Glomerular endothelial cell (primary cell): ENCODE results near the gene GMCL2. TPM values are rescaled to one million over a fixed set of nuclear protein-coding genes. Genes with fewer than 3 reads are reported as not detected.
"Not testable (repeated sequence)": the region's sequence is repeated elsewhere in the genome, so short reads cannot be mapped to it uniquely, and the experiment has no call there.

Experiments
- DNase-seq: peaks from one replicate; pipeline ENCODE4 v3.0.0-alpha.2; 2011; ENCODE audit warnings: low read depth, low spot score; ENCODE audit errors: extremely low read depth
- total RNA-seq: library from RNA; depleted of rRNA; stranded (reverse); fragments of >200 nt; gene quantifications from 2 replicates; pipeline ENCODE4 v1.2.3, GENCODE V29; 2015

Gene GMCL2
- total RNA-seq, 1 donor from 2014 or later: not detected

DNA sequence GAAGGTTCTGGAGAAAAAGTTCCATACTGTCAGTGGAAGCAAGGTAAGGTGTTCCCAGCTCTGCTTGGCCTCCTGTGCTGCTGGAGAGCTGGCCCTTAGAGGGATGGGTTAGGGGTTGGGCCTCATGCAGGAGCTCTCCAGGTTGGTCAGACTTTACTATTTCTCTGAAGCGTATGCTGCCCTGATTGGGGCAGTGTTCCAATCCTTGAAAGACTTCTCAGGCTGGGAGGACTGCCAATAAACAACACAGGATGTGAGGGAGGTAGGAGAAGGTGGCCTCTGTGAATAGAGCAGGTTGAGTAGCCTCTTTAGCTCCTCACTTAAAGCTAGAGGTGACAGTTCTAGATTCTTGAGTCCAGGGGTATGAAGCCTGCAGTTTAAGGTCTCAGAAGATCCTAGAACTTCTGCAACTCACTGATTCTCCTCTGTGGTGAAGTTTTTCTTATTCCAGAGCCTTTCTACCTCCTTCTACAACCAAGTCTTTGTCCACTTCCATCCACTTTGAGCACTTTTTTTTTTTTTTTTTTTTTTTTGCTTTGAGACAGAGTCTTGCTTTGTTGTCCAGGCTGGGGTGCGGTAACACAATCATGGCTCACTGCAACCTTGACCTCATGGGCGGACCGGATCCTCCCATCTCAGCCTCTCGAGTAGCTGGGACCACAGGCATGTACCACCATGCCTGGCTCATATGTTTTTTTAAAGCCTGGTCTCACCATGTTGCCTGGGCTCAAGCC, 20.2 kb upstream of the GMCL2 start:
- DNase-seq: peak; percentile 36

GRCh38 chr5:178206166-178207101, 19.3 kb upstream of the GMCL2 start:
- DNase-seq: no peak

DNA sequence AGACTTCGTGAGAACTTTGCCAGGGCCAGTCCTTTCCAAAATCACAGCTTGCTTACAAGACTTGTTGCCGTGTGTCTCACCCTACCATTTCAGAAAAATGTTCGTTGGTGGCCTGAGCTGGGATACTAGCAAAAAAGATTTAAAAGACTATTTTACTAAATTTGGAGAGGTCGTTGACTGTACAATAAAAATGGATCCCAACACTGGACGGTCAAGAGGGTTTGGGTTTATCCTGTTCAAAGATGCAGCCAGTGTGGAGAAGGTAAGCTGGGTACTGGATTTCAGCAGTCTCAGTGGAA, 18.5 kb upstream of the GMCL2 start:
- DNase-seq: no peak

DNA sequence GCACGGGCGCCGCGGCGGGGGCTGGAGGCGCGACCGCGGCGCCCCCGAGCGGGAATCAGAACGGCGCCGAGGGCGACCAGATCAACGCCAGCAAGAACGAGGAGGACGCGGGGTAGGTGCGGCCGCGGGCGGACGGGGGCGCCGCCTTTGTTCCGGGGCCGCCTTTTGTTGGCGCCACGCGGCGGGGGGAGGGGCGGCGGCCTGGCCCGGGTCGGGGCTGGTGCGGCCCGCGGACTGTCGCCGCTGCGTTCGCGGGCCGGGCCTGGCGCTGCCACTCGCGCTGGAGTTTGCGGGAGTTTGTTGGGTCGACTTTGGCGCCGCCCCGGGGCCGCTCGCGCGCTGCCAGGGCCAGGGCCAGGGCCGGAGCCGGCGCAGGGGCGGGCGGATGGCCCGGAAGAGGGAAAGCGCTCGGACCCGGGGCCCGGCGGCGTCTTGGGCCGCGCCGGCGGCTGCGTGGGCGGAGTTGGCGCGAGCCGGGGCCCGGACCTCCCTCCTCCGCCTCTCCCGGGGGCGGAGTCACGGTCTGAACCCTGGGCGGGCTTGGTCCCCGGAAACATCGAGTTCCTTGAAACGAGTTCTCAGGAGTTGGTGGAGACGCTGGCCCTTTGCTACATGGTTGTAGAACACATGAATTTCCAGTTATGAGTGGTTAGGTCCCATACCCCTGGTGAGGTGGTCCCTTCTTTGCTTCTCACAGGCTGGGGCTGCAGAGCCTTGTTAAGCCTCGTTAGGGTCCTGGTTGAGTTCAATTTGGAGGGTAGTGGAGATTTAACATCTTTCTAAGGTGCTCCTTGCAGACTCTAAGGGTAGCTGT, 18.0 kb upstream of the GMCL2 start:
- DNase-seq: no peak

DNA sequence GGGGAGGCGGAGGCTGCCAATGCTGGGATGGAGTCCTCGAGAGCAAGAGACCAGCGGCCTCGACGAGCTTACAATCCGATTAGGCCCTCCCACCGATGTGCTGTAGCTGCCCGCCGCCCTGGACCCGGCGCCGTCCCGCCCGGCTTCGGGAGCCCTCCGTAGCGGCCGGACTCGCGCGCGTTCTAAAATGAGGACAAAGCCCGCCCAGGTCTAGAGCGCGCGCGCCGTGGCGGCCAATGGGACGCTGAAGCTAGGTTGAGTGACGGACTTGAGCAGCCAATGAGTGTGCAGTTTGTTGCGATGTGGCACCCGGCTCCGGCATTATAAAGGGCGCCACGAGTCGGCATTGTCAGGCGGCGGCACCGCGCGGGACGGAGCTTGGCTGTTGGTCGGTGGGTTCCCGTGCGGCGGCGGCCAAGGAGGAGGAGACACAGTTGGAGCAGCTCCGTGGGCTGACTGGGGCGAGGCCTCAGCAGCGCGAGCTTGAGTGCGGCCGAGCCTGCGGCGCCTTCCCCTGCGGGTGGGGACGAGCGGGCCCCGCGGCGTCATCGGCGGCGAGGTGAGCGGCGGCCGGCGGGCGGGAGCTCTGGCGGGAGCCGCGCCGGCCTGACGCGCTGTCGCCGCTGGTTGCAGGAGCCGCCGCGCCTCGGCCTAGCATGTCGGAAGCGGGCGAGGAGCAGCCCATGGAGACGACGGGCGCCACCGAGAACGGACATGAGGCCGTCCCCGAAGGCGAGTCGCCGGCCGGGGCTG, 17.2 kb upstream of the GMCL2 start, which contains the start of gene HNRNPAB:
Gene HNRNPAB, plus strand, starts transcription at position 352 of the 753 bp plus-strand sequence. Its CDS starts 305 bp downstream, at position 657.
- peak; percentile 63 for DNase-seq

- DNase-seq: no peak
Observed at GRCh38 chr5:178203670-178204181, 16.6 kb upstream of the GMCL2 start.

DNA sequence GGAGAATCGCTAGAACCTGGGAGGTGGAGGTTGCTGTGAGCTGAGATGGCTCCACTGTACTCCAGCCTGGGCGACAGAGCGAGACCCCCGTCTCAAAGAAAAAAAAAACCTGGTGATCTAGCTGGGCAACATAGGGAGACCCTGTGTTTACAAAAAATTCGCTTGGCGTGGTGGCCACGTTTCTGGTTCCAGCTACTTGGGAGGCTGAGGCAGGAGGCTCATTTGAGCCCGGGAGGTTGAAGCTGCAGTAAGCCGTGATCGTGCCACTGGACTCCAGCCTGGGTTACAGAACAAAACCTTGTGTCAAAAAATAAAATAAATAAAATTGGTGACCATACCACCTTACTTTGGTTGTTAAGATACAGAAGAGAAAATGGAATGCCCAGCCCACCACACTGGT, 15.4 kb upstream of the GMCL2 start:
- DNase-seq: no peak

- DNase-seq: no peak
Observed at GRCh38 chr5:178201927-178202235, 14.7 kb upstream of the GMCL2 start.

- DNase-seq: no peak
Observed at GRCh38 chr5:178201221-178201926, 14.2 kb upstream of the GMCL2 start.

- DNase-seq: no peak
Observed at GRCh38 chr5:178199581-178200434, 12.6 kb upstream of the GMCL2 start.

DNA sequence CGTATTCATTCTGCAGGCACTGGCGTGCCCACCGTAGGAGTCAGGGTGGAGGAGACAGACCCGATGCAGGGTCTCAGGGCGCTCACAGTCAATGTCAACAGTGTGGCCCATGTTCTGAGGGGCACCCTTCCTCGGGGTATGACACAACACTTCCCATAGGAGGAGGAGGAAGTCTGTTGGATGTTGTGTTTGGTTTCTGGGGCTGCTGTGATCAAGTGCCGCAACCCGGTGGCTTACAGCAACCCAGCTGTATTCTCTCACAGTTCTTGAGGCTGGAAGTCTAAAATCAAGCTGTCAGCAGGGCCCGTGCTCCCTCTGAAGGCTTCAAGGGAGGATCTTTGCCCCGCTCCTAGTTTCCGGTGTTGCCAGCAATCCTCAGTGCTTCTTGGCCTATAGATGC, 11.5 kb upstream of the GMCL2 start:
- no peak for DNase-seq

GRCh38 chr5:178198151-178198550, 11.0 kb upstream of the GMCL2 start:
- DNase-seq: not testable (repeated sequence)

- DNase-seq: no peak
Observed at GRCh38 chr5:178196986-178197385, 9.8 kb upstream of the GMCL2 start.

DNA sequence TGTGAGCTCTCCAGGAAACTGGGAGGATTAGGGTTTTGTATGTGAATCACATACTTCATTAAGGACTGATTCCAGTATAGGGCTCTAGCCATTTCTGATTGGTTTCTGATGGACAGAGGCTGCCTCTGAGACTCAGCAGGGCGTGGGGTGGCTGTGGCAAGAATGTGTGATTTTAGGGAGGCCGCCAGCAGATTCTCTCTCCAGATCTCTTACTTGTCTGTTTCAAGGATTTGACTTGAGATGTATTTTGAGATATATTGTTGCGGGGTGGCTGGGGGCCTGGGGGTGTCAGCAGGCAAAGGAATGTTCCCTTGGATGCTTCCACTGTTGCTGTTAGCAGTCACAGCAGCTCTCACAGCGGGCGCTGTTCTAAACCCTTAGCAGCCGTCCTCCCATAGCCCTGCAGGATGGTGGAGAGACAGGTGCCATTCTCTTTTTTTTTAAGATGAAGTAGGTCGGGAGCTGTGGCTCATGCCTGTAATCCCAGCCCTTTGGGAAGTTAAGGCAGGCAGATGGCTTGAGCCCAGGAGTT, 9.2 kb upstream of the GMCL2 start:
- DNase-seq: no peak

- DNase-seq: no peak
Observed at GRCh38 chr5:178194026-178194425, 6.9 kb upstream of the GMCL2 start.

GRCh38 chr5:178193251-178193809, 6.2 kb upstream of the GMCL2 start:
- no peak for DNase-seq

- DNase-seq: no peak
Observed at GRCh38 chr5:178192787-178193186, 5.6 kb upstream of the GMCL2 start.

DNA sequence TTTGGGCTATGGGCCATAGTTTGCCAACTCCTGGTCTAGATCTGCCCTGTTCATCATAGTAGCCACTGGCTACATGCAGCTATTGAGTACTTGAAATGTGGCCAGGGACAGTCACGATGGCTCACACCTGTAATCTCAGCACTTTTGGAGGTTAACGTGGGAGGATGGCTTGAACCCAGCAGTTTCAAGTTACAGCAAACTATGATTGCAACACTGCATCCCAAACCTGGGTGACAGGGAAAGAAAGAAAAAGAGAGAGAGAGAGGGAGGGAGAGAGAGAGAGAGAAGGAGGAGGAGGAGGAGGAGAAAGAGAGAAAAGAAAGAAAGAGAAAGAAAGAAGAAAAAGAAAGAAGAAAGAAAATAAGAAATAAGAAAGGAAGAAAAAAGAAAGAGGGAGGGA, 5.1 kb upstream of the GMCL2 start:
- DNase-seq: no peak
